Neutrophil (primary cell): Measurements from ENCODE around the gene ENDOD1.

Source experiments
- H3K27ac ChIP-seq: fragments of 200-600 bp; sonication (generic); 2 replicates; pipeline ENCODE4 v1.5.1; 2016; ENCODE audit warnings: mild to moderate bottlenecking, moderate library complexity
- H3K27me3 ChIP-seq: fragments of 200-600 bp; sonication (generic); 2 replicates; pipeline ENCODE4 v1.6.0; 2016; ENCODE audit warnings: mild to moderate bottlenecking
- H3K36me3 ChIP-seq: fragments of 200-600 bp; sonication (generic); 2 replicates; pipeline ENCODE4 v1.5.1; 2017
- H3K4me1 ChIP-seq, 2 experiments: fragments of 200-600 bp in 1 of 2; sonication (generic) in 1 of 2; 1 replicate in 1 of 2; 2 replicates in 1 of 2; pipeline versions ENCODE4 v1.5.1 to v1.6.1; 2013 to 2016; ENCODE audit warnings: low read depth in 1 of 2, low read length in 1 of 2, mild to moderate bottlenecking in 1 of 2, moderate library complexity in 1 of 2; ENCODE audit not compliant: control insufficient read depth in 1 of 2, insufficient read depth in 1 of 2
- H3K4me3 ChIP-seq, 2 experiments: fragments of 200-600 bp in 1 of 2; sonication (generic) in 1 of 2; 1 replicate in 1 of 2; 2 replicates in 1 of 2; pipeline ENCODE4 v1.5.1; 2013 to 2016; ENCODE audit warnings: low read depth in 1 of 2, low read length in 1 of 2, mild to moderate bottlenecking in 1 of 2, moderate library complexity in 1 of 2
- H3K9me3 ChIP-seq: fragments of 200-600 bp; sonication (generic); 2 replicates; pipeline ENCODE4 v1.5.1; 2016
- TF ChIP-seq, protein P1 (sequence below): fragments of 200-600 bp; sonication (generic); IDR thresholded peaks from 2 replicates; pipeline ENCODE4 v1.5.1; 2016; ENCODE audit warnings: antibody characterized with exemption

Gene ENDOD1

DNA sequence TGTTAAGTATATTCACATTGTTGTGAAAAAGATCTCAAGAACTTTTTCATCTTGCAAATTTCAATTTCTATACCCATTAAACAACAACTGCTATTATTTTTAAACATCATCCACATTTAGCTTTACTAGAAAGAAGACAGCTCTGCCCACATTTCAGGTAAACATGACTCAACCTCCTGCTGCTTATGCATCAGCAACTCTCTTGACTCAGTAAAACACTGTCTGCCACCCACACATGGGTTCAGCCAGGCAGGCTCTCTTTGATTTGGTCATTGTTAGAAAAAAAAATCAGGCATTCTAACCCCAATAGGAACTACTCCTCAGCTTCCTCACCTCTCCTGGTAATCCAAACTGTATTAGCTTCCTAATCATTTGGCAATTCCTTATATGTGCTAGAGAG lies 5.1 kb upstream of the ENDOD1 start:
- H3K4me1 ChIP-seq = peaks cover 7 to 8% of the 10 kb centered on the region in 2 experiments
- H3K27ac ChIP-seq = no peak overlapping the region
- H3K9me3 ChIP-seq = no peaks in the 10 kb centered on the region
- H3K36me3 ChIP-seq = no peaks in the 10 kb centered on the region
- TF ChIP-seq, protein P1, sequence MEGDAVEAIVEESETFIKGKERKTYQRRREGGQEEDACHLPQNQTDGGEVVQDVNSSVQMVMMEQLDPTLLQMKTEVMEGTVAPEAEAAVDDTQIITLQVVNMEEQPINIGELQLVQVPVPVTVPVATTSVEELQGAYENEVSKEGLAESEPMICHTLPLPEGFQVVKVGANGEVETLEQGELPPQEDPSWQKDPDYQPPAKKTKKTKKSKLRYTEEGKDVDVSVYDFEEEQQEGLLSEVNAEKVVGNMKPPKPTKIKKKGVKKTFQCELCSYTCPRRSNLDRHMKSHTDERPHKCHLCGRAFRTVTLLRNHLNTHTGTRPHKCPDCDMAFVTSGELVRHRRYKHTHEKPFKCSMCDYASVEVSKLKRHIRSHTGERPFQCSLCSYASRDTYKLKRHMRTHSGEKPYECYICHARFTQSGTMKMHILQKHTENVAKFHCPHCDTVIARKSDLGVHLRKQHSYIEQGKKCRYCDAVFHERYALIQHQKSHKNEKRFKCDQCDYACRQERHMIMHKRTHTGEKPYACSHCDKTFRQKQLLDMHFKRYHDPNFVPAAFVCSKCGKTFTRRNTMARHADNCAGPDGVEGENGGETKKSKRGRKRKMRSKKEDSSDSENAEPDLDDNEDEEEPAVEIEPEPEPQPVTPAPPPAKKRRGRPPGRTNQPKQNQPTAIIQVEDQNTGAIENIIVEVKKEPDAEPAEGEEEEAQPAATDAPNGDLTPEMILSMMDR = no peak
- H3K27me3 ChIP-seq = peaks cover 98% of the 10 kb centered on the region
- H3K4me3 ChIP-seq = no peak overlapping the region

DNA sequence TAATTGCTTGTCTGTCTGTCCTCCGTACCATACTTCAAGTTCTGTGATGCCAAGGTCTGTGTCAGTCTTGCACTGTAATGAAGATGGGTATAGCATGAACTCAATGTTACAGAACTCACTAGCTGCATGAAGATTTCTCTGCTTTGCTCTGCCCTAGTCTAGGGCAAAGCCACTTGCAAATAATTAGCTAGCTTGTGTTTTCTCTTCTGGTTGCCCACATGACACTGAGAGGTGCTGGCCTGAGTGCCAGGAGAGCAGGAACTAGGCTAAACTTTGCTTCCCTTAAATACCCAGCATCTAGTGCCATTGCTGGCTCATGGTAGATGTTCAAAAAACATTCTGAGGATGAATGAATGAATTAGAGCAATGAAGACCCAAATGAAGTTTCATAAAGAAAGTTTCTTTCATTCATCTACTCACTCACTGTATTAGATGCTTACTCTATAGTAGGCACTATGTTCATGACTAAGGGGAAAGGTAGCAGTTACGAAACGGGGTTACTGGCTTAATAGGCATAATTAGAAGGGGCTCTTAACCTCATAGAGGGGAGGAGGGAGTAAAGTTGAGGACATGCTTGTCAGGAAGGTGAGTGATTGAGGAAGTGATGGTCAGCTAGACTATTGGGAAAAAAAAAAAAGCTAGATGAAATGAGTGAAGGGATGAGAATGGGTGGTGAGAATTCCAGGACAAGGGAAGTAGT lies 4.4 kb upstream of the ENDOD1 start:
- H3K9me3 ChIP-seq = no peaks in the 10 kb centered on the region

DNA sequence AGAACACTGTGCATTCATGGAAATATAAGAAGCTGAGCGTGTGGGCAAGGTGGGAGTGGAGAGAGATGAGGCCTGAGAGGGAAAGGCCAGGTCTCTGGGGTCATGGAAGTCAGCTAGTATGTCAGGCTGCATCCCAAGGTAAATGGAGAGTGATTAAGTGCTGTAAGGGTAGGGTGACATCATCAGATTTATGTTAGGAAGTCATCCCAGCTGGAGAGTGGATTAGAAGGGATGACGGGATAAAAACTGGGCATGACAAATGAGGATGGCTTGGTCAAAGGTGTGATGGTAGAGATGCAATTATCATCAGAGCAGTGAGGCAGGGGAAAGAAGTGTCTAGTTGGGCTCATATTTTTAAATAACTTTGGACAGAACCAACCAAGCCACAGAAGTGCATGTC lies 3.5 kb upstream of the ENDOD1 start:
- H3K9me3 ChIP-seq = no peaks in the 10 kb centered on the region
- H3K27me3 ChIP-seq = peaks cover 97% of the 10 kb centered on the region
- no peak overlapping the region for H3K4me3 ChIP-seq
- TF ChIP-seq, protein P1 = no peak
- peaks cover 16 to 18% of the 10 kb centered on the region in 2 experiments for H3K4me1 ChIP-seq
- H3K27ac ChIP-seq = no peak overlapping the region
- H3K36me3 ChIP-seq = no peaks in the 10 kb centered on the region

More for the DNA sequence above, 4.4 kb upstream of the ENDOD1 start:
- peaks cover 97% of the 10 kb centered on the region for H3K27me3 ChIP-seq
- no peaks in the 10 kb centered on the region for H3K36me3 ChIP-seq
- TF ChIP-seq, protein P1 = no peak
- no peak overlapping the region for H3K27ac ChIP-seq
- H3K4me1 ChIP-seq = peaks cover 12 to 15% of the 10 kb centered on the region in 2 experiments
- no peak overlapping the region for H3K4me3 ChIP-seq

DNA sequence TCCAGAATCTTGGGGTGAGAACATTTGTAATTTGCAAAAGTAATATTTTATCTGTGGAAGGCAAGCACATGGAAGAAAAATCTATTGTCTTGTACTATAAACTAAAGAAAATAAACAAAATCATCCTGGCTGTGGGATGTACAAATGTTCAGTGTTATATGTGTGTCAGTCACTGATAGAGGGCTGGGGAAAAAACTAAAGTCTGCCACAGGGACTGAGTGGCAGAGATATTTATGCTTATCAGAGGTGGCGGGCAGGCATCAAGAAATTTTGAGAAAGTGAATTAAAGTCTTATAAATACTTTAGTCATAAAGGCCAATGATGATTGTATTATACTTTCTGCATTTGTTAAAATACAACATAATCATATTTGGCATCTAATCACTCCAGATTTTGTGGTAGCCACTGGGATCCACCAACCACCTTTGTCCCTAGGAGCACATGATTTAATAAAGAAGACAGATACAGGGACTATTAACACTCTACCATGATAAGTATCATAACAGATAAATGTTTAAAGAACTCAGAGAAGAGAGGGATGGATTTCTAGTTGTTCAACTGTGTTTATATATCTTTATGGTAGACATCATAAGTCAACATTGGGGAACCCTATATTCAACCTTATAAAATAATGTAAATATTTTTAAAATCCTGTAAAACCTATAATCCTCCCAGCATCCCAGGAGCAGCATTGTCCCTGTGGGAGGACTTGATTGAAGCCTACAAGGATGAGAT lies 2.6 kb upstream of the ENDOD1 start:
- H3K9me3 ChIP-seq = no peaks in the 10 kb centered on the region
- no peak overlapping the region for H3K27ac ChIP-seq
- peaks cover 16 to 18% of the 10 kb centered on the region in 2 experiments for H3K4me1 ChIP-seq
- TF ChIP-seq, protein P1 = no peak
- H3K4me3 ChIP-seq = no peak overlapping the region
- peaks cover 97% of the 10 kb centered on the region for H3K27me3 ChIP-seq
- H3K36me3 ChIP-seq = no peaks in the 10 kb centered on the region

DNA sequence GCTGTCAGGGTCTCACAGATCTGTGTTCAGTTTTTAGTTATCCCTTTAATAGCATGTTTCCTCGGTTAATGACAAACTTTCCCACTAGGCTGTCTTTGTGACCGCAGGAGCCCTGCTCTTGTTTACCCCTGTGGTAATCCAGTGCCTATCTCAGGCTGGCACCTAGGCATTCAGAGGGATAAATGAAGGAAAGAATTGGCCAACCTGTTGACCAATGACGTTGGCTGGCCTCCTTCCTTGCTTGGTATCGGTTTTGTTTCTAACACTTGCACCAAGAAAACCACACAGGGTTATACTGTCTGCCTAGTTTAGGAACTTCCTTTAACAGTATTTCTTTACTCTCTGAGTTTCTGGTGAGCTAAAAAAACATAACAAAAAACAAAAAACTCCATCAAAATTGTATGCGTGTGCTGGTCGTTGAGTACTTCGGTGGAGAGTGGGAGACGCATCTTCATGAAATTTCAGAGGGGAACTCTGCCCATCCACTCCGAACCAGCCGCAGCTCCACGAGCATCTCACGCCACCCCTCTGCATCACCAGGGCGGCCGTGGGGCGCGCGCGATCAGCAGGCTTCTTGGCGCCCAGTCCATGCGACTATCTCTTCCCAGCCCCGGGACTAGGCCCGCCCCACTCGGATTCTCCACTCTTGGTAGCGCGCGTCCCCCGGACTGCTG lies 563 bp upstream of the ENDOD1 start:
- Histone ChIP-seq H3K9me3 (no peaks in the 10 kb centered on the region), H3K4me1 (peaks cover 16 to 18% of the 10 kb centered on the region in 2 experiments), H3K4me3 (peak overlapping the region; percentile 63 to 71), H3K27ac (peak overlapping the region; percentile 47), H3K36me3 (no peaks in the 10 kb centered on the region), H3K27me3 (peaks cover 97% of the 10 kb centered on the region)
- TF ChIP-seq, protein P1 = no peak
